Measurements from ENCODE around the gene MGAT4C.

DNA sequence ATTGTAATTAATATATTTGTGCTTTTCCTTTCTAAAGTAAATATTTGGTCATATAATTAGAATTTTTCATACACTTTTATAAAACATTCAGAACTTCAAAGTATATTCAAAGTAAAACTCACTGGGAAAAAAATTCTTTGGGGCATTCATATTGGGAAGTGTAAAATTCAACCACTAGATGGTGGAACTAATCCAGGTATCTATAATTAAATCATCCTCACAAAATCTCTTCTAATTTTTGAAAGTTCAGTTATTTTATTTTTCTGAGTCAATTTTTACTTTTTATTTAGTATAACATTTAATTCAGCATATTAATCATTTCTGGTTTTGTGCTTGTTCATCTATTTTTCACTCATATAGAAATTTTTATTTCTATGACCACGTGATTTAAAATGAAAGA, 301.1 kb downstream of the MGAT4C start:
- TF ChIP-seq, protein P1, sequence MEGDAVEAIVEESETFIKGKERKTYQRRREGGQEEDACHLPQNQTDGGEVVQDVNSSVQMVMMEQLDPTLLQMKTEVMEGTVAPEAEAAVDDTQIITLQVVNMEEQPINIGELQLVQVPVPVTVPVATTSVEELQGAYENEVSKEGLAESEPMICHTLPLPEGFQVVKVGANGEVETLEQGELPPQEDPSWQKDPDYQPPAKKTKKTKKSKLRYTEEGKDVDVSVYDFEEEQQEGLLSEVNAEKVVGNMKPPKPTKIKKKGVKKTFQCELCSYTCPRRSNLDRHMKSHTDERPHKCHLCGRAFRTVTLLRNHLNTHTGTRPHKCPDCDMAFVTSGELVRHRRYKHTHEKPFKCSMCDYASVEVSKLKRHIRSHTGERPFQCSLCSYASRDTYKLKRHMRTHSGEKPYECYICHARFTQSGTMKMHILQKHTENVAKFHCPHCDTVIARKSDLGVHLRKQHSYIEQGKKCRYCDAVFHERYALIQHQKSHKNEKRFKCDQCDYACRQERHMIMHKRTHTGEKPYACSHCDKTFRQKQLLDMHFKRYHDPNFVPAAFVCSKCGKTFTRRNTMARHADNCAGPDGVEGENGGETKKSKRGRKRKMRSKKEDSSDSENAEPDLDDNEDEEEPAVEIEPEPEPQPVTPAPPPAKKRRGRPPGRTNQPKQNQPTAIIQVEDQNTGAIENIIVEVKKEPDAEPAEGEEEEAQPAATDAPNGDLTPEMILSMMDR (IDR thresholded peaks at IDR 0.05): no peak
- no peak for TF ChIP-seq POLR2A (IDR thresholded peaks at IDR 0.05)

Measured in adrenal gland (tissue), 5 donors.